ENCODE measurements around the gene C2orf78. TPM values are rescaled to one million over a fixed set of nuclear protein-coding genes. Genes with fewer than 3 reads are reported as not detected.

The C2orf78 gene
- total RNA-seq, 2 experiments from 2014 or later = not detected

Other genes starting within 250 kb of the C2orf78 start
- not detected for gene NAT8, start 141.8 kb upstream of the C2orf78 start, total RNA-seq
- gene TPRKB, start 46.8 kb upstream of the C2orf78 start, total RNA-seq = 10 to 100 TPM; 30.5 to 32.5 TPM
- 10 to 100 TPM; 22.7 to 24.4 TPM for gene DUSP11, start 4.1 kb upstream of the C2orf78 start, total RNA-seq
- gene STAMBP, start 44.8 kb downstream of the C2orf78 start, total RNA-seq = 10 to 100 TPM; 80.5 to 80.7 TPM
- gene ACTG2, start 108.8 kb downstream of the C2orf78 start, total RNA-seq = not detected
- 100 to 1,000 TPM; 112 to 115 TPM for gene DGUOK, start 142.7 kb downstream of the C2orf78 start, total RNA-seq
- 10 to 100 TPM; 14.4 to 15.2 TPM for gene TET3, start 200.7 kb downstream of the C2orf78 start, total RNA-seq